ENCODE results near the gene ZBTB16. TPM values are rescaled to one million over a fixed set of nuclear protein-coding genes. Genes with fewer than 3 reads are reported as not detected.

Gene ZBTB16
- total RNA-seq, 2 experiments from 2014 or later = 7.4 to 7.6 TPM

GRCh38 chr11:114094516-114094915 lies 35.0 kb downstream of the ZBTB16 start:
- Mint-ChIP-seq H3K4me1 (peaks cover 5% of the 10 kb centered on the region), H3K9me3 (no peaks in the 10 kb centered on the region), H3K27ac (no peak overlapping the region), H3K4me3 (no peak overlapping the region), H3K27me3 (peaks cover 3% of the 10 kb centered on the region), H3K36me3 (ENCODE audit: low read depth) (no peaks in the 10 kb centered on the region)
- DNase-seq = no peak
- ChIA-PET CTCF (interaction anchor here (1.1 kb wide), 2 partner anchors 16 to 33 kb away, joined by 3 to 4 read pairs; no protein-coding TSS in a partner anchor), POLR2A (no interaction called here)

DNA sequence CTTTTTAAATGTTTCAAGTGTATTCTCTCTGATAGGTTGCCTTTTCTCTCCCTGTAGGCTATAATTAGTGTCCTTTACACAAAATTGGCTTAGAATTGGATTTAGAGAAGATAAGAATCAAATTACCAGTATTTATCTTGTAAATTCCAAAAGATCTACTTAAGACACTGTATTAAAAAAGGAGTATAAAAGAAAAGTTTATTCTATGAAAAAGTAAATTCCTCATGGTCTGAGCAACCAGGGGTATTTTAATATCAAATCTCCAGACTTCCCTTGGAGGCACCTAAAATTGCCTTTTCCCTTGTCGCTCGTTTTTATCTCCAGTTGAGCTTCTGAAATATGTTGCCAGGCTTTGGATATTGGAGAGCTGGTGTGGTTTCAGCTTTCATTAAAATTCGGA lies 36.4 kb downstream of the ZBTB16 start:
- H3K27me3 Mint-ChIP-seq = peaks cover 5% of the 10 kb centered on the region
- peaks cover 8% of the 10 kb centered on the region for H3K4me1 Mint-ChIP-seq
- ChIA-PET POLR2A (no interaction called here), CTCF (no interaction called here)
- no peaks in the 10 kb centered on the region for H3K36me3 Mint-ChIP-seq (ENCODE audit: low read depth)
- H3K4me3 Mint-ChIP-seq = no peak overlapping the region
- no peak overlapping the region for H3K27ac Mint-ChIP-seq
- no peaks in the 10 kb centered on the region for H3K9me3 Mint-ChIP-seq
- DNase-seq = no peak

- no peak overlapping the region for H3K27ac Mint-ChIP-seq
- ChIA-PET CTCF (no interaction called here), POLR2A (no interaction called here)
- H3K36me3 Mint-ChIP-seq (ENCODE audit: low read depth) = no peaks in the 10 kb centered on the region
- no peaks in the 10 kb centered on the region for H3K9me3 Mint-ChIP-seq
- H3K27me3 Mint-ChIP-seq = peaks cover 9% of the 10 kb centered on the region
- H3K4me3 Mint-ChIP-seq = no peak overlapping the region
- DNase-seq = no peak
- H3K4me1 Mint-ChIP-seq = peaks cover 19% of the 10 kb centered on the region
Measured at GRCh38 chr11:114097832-114098231, 38.3 kb downstream of the ZBTB16 start.

DNA sequence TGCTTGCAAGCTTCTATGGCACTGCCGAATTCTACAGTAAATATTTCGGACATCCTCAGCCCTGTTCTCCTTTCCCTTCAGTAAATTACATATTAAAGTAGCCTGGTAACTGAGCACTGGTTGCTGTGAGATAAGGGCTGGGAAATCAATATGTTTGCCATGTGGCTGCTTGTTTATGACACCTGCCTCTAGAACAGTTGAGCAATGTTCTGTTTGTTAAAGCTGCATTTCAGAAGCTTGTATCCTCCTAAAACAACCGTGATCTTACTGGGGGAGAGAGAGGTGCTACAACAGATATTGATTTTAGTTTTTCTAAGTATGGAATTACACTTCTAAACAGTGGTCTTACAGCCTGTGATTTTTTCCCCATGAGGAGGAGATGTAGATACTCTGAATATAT lies 39.4 kb downstream of the ZBTB16 start:
- Mint-ChIP-seq H3K9me3 (no peaks in the 10 kb centered on the region), H3K4me3 (no peak overlapping the region), H3K27ac (no peak overlapping the region), H3K4me1 (peaks cover 30% of the 10 kb centered on the region), H3K36me3 (ENCODE audit: low read depth) (no peaks in the 10 kb centered on the region), H3K27me3 (peaks cover 9% of the 10 kb centered on the region)
- ChIA-PET POLR2A (no interaction called here), CTCF (interaction anchor here (1.6 to 1.8 kb wide), 2 partner anchors 11 to 91 kb away, joined by 3 to 6 read pairs; no protein-coding TSS in a partner anchor)
- DNase-seq = no peak

- peaks cover 9% of the 10 kb centered on the region for H3K27me3 Mint-ChIP-seq
- ChIA-PET POLR2A (interaction anchor here (0.6 kb wide), 1 partner anchor 17 kb away, joined by 3 read pairs; no protein-coding TSS in a partner anchor), CTCF (interaction anchor here (0.6 to 1.8 kb wide), 3 partner anchors 11 to 1097 kb away, joined by 3 to 6 read pairs (median 3); no protein-coding TSS in a partner anchor)
- no peaks in the 10 kb centered on the region for H3K9me3 Mint-ChIP-seq
- no peaks in the 10 kb centered on the region for H3K36me3 Mint-ChIP-seq (ENCODE audit: low read depth)
- no peak for DNase-seq
- peaks cover 37% of the 10 kb centered on the region for H3K4me1 Mint-ChIP-seq
- H3K27ac Mint-ChIP-seq = no peak overlapping the region
- H3K4me3 Mint-ChIP-seq = no peak overlapping the region
Measured at GRCh38 chr11:114099392-114100178, 40.1 kb downstream of the ZBTB16 start.

- peaks cover 2% of the 10 kb centered on the region for H3K36me3 Mint-ChIP-seq (ENCODE audit: low read depth)
- peak overlapping the region; percentile 86 for H3K27ac Mint-ChIP-seq
- CTCF ChIA-PET = no interaction called here
- POLR2A ChIA-PET = no interaction called here
- H3K4me3 Mint-ChIP-seq = peak overlapping the region; percentile 33
- H3K9me3 Mint-ChIP-seq = no peaks in the 10 kb centered on the region
- H3K4me1 Mint-ChIP-seq = peaks cover 45% of the 10 kb centered on the region
- peaks cover 17% of the 10 kb centered on the region for H3K27me3 Mint-ChIP-seq
- peak; percentile 48 for DNase-seq
Measured at GRCh38 chr11:114102993-114103896, 43.7 kb downstream of the ZBTB16 start.

DNA sequence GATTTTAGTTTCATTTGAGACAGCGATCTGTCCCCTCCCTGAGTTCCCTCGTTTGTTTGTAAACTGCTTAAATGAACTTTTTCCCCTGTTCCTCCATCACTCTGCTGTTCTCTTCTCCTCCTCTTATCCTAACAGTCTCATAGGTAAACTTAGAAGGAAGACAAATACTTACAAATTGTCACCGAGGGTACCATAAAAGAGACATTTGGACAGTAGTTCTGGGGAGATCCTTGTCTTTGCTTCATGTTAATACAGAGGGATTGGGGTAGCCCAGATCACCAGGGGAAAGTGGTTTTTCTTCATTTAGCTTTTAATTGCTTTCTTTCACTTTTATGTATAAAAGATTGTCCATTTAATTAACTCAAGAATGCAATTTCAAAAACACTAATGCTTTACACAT lies 46.1 kb downstream of the ZBTB16 start:
- Mint-ChIP-seq H3K4me1 (peaks cover 51% of the 10 kb centered on the region), H3K4me3 (no peak overlapping the region), H3K27ac (no peak overlapping the region), H3K9me3 (no peaks in the 10 kb centered on the region), H3K27me3 (peaks cover 35% of the 10 kb centered on the region), H3K36me3 (ENCODE audit: low read depth) (peaks cover 2% of the 10 kb centered on the region)
- CTCF ChIA-PET = interaction anchor here (1.7 kb wide), 1 partner anchor 21 kb away, joined by 4 read pairs; no protein-coding TSS in a partner anchor
- POLR2A ChIA-PET = no interaction called here
- no peak for DNase-seq

- DNase-seq = no peak
- no peak overlapping the region for H3K27ac Mint-ChIP-seq
- CTCF ChIA-PET = interaction anchor here (1.7 kb wide), 1 partner anchor 21 kb away, joined by 4 read pairs; no protein-coding TSS in a partner anchor
- H3K36me3 Mint-ChIP-seq (ENCODE audit: low read depth) = peaks cover 2% of the 10 kb centered on the region
- POLR2A ChIA-PET = no interaction called here
- H3K4me3 Mint-ChIP-seq = no peak overlapping the region
- H3K4me1 Mint-ChIP-seq = peaks cover 52% of the 10 kb centered on the region
- H3K27me3 Mint-ChIP-seq = peaks cover 40% of the 10 kb centered on the region
- H3K9me3 Mint-ChIP-seq = no peaks in the 10 kb centered on the region
Measured at GRCh38 chr11:114106047-114106446, 46.5 kb downstream of the ZBTB16 start.

- Mint-ChIP-seq H3K4me3 (no peak overlapping the region), H3K36me3 (ENCODE audit: low read depth) (peaks cover 2% of the 10 kb centered on the region), H3K27ac (no peak overlapping the region), H3K9me3 (no peaks in the 10 kb centered on the region), H3K4me1 (peaks cover 54% of the 10 kb centered on the region), H3K27me3 (peaks cover 45% of the 10 kb centered on the region)
- POLR2A ChIA-PET = no interaction called here
- CTCF ChIA-PET = interaction anchor here (1.7 kb wide), 1 partner anchor 22 kb away, joined by 4 read pairs; no protein-coding TSS in a partner anchor
- no peak for DNase-seq
Measured at GRCh38 chr11:114106986-114107385, 47.5 kb downstream of the ZBTB16 start.

DNA sequence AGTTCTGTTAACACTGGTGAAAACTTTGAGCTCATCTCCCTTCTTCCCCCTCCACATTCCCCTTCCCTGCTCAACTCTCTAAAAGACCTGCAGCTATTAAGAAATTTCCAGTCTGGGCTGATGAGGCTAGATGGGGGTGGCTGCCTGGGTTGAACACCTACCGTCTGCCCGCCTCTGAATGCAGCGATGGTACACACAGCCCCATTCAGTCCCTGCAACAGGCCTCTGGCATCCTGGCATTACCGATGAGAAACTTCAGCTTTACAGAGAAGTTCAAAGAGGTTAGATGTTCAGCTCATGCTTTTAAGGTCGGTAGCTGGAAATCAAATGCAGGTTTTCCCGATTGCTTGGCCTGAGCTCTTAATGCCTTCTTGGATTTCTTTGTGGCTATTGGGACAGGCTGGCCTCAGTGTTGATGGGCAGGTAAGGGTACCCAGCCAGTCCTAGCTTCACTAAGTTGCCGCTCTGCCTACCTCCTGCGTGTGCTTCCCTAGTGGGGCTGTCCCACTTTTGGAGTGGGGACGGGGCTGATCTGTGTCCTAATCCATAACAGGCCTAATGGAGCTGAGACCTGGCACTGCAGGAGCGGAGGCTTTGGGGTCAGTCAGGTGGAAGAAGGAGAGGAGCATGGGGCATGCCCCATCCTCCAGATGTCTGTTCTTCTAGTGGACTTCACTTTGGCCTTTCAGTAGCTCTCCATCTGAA lies 49.1 kb downstream of the ZBTB16 start:
- H3K4me1 Mint-ChIP-seq = peaks cover 38% of the 10 kb centered on the region
- ChIA-PET POLR2A (no interaction called here), CTCF (interaction anchor here (0.6 to 1.5 kb wide), 4 partner anchors 11 to 36 kb away, joined by 3 to 5 read pairs (median 4); no protein-coding TSS in a partner anchor)

DNA sequence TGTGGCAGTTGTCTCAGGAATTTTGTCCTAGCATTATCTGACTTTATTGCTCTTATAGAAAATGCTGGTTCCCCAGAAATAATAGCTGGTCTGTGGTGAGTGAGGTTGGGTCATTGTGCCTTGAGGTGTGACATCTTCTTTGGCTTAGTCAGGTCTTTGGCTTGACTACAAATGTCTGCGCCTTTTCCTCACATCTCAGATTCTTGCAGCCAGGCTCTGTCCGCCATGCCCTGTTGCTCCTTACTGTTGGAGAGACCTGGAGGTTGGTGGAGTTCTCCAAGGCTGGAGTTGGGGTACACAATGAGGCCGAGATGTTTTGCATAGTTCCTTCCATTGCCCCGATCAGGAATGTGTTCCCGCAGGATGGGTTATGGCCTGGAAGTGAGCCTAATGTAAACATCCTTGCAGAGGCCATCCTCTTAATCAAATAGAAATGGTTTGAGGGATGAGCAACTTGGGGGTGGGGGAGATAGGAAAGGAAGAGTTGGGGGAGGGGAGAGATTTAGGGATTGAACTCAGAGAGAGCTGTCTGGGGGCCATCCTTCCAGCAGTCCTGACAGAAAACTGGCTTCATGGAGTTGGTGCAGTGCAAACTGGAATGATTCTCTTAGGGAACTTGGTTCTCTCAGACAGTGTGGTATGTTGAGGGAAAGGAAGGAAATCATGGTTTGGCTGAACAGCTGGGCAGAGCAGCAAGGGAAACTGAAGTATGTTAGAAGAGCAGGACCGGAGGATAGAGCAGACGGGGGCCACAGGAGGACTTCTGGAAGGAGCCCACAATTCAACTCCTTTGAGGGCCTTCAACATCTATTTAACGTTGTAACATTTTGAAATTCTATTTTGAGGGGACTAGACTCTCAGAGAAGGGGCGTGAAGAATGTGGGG lies 49.9 kb downstream of the ZBTB16 start:
- H3K27ac Mint-ChIP-seq = no peak overlapping the region
- peaks cover 62% of the 10 kb centered on the region for H3K27me3 Mint-ChIP-seq
- CTCF ChIA-PET = interaction anchor here (1.0 to 1.5 kb wide), 2 partner anchors 10 to 16 kb away, joined by 3 to 5 read pairs; no protein-coding TSS in a partner anchor
- DNase-seq = no peak
- H3K9me3 Mint-ChIP-seq = no peaks in the 10 kb centered on the region
- peaks cover 30% of the 10 kb centered on the region for H3K4me1 Mint-ChIP-seq
- H3K4me3 Mint-ChIP-seq = no peak overlapping the region
- POLR2A ChIA-PET = no interaction called here
- peaks cover 2% of the 10 kb centered on the region for H3K36me3 Mint-ChIP-seq (ENCODE audit: low read depth)

More for the DNA sequence above, 49.1 kb downstream of the ZBTB16 start:
- DNase-seq = no peak
- peaks cover 56% of the 10 kb centered on the region for H3K27me3 Mint-ChIP-seq
- H3K4me3 Mint-ChIP-seq = no peak overlapping the region
- no peaks in the 10 kb centered on the region for H3K9me3 Mint-ChIP-seq
- peaks cover 2% of the 10 kb centered on the region for H3K36me3 Mint-ChIP-seq (ENCODE audit: low read depth)
- H3K27ac Mint-ChIP-seq = no peak overlapping the region

DNA sequence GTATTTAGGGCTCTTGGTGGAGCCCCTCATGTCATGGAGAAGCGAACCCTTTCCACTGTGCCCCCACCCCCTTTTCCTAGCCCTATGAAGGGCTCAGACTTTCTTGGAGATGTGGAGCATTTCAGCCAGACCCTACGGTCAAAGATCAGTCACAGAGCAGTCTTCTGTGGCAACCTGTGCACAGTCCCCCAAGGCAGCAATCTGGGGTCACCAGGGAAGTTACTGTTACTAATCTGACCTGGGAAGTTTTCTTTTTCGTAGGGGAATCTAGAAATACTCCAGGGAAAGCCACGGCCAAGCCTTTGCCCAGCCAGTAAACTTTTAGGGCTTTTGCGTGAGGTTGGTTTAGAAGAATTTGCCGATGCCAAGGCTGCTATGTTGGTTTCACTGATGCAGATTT lies 50.6 kb downstream of the ZBTB16 start:
- ChIA-PET POLR2A (no interaction called here), CTCF (no interaction called here)
- DNase-seq = no peak
- H3K9me3 Mint-ChIP-seq = no peaks in the 10 kb centered on the region
- H3K36me3 Mint-ChIP-seq (ENCODE audit: low read depth) = peaks cover 2% of the 10 kb centered on the region
- H3K4me1 Mint-ChIP-seq = peaks cover 23% of the 10 kb centered on the region
- peaks cover 65% of the 10 kb centered on the region for H3K27me3 Mint-ChIP-seq
- peak overlapping the region; percentile 7 for H3K27ac Mint-ChIP-seq
- H3K4me3 Mint-ChIP-seq = no peak overlapping the region
